SKM-1 treated with dmso at 0.1 percent for 144 hours (cell line): ENCODE measurements around the gene LCOR.
"Not testable (repeated sequence)": the region's sequence is repeated elsewhere in the genome, so short reads cannot be mapped to it uniquely, and the experiment has no call there.

Experiments used
- DNase-seq: peaks from one replicate; lab custom pipeline; 2025; ENCODE audit not compliant: unreplicated experiment; lab: John Stamatoyannopoulos, UW

LCOR gene

DNA sequence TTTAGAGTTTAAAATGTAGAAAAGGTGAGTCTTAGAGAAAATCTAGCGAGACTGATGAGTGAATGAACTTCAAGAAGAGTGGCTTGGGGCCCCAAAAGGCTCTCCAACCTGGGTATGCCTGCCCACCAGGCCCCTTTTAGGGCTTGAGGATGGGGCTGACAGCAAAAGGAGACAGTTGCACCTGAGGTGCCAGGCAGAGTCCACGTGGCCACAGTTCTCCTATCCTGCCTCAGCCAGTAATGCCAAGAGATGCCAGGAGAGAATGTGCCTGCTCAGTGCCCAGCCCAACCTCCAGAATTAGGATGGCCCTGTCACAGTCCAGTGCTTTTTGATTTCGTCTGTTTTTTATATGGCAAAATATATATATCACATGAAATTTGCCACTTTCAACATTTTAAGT is 197.2 kb downstream of the LCOR start:
- DNase-seq: no peak

DNA sequence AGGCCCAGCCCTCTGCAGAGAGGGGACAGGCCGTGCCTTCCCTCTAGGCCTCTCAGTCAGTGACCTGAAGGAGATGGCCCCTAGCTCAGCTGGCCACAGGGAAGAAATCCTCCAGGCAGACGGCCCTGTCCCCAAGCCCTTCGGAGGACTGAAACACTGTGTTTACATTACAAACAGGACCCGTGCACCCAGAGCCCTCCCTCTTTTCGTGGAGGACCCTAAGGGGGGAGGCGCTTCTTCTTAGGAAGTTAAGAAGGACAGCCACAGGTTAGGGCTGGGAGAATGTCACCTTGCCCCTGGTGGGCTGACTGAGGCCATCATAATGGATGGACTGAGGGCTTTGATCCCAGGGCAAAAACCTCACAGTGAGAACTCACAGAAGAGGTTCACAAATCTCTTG is 198.8 kb downstream of the LCOR start:
- DNase-seq: no peak

DNA sequence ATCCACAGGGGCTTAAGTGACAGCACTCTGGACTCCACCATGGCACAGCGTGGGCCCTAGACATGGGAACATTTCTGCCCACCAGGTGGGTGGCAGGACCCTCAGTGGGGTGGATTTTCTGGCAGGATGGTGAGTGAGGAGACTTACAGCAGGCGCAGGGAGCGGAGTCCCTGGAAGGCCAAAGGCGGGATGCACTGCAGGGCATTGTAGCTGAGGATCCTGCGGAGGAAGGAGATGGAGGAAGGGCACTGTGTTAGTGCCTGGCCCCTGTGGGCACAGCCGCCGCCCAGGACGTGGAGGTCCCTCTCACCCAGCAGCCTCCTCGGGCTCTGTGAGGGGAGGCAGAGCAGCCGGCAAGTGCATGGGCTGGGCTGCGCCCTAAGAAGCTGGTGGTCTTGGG is 199.4 kb downstream of the LCOR start:
- DNase-seq: no peak

- no peak for DNase-seq
Observed at GRCh38 chr10:97032624-97033023, 200.5 kb downstream of the LCOR start.

DNA sequence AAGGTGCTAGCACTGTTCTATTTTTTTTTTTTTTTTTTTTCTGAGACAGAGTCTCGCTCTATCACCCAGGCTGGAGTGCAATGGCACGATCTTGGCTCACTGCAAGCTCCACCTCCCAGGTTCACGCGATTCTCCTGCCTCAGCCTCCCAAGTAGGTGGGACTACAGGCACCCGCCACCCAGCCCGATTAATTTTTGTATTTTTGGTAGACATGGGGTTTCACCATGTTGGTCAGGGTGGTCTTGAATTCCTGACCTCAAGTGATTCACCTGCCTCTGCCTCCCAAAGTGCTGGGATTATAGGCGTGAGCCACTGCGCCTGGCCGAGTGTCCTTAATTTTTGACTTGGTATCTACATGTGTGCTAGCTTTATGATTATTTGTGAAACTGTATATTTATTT is 201.7 kb downstream of the LCOR start:
- not testable (repeated sequence) for DNase-seq

DNA sequence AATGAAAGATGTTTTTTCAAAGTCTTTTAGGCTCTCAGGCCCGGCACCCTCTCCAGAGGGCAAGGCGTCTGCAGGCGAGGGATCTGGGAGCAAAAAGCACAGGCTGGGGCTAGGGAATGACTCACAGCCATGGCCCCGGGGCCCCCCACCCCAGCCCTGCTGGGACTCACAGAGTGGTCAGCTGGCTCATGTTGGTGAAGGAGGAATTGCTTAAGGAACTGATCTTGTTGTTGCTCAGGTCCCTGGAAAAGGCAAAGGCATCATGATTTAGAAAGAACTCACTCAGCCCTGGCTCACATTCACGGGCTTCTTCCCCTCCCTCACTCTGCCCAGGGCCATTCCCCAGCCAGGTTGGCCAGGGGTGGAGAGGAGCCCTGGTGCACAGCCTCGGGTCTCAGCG is 202.2 kb downstream of the LCOR start:
- no peak for DNase-seq

GRCh38 chr10:97034958-97035769 is 203.1 kb downstream of the LCOR start:
- no peak for DNase-seq

DNA sequence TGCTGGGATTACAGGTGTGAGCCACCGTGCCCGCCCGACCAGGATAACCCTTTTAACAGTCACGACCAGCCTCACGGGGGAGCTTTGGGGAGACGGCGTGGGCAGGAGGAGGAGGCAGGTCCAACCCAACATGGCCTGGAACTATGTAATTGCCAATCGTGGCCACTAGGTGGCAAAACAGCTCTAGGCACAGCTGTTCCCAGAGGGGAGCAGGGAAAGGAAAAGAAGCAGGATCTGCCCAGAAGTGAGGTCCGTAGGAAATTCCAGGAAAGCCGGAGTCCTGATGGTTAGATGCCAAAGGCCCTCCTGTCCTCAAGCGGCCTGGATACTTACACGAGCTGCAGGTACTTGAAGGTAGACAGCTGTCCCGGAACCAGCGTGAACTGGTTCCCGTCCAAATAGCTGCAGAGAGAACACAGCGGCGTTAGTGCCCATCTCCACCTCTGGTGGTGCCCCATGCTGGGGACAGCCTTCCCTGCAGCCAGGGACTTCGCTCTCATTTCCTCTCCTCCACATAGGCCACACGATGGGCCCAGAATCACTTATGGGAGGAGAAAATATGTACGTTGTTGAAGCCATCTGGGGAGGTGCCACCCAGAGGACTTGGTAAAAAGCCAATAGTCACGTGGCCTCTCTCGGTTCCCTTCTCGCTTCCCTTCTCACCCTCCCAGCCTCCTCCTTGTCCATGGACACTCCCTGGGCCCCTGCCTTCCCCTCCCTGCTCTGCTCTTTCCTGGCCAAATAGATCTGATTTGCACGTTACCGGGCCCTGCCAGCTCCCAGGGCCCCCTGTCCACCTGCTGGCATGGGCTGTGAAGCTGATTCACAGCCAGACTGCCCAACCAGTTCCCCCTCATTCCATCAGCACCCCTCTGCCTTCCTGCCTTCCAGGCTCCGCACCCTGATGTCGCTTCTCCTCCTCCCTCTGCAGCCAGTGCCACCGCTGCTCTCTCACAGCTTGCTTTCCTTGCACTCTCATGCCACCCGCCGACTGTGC is 205.6 kb downstream of the LCOR start:
- peak; percentile 75 for DNase-seq

DNA sequence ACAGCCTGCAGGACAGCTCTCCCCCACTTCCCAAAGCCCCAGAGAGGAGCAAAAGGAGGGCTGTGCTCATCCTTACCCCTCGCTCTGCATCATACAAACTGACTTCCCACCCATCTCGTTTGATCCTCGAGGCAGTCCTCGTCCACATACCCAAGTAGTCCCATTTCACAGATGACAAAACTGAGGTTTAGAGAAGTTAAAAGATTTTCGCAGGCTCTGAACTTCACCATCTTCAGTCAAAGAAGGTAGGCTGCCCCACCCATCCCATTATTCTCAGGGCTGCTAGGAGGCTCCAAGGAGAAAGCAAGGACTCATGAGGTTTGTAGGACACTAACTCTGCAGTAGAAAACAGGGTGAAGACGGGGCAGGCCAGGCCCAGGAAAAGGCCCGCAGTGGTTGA is 206.6 kb downstream of the LCOR start:
- DNase-seq: no peak

DNA sequence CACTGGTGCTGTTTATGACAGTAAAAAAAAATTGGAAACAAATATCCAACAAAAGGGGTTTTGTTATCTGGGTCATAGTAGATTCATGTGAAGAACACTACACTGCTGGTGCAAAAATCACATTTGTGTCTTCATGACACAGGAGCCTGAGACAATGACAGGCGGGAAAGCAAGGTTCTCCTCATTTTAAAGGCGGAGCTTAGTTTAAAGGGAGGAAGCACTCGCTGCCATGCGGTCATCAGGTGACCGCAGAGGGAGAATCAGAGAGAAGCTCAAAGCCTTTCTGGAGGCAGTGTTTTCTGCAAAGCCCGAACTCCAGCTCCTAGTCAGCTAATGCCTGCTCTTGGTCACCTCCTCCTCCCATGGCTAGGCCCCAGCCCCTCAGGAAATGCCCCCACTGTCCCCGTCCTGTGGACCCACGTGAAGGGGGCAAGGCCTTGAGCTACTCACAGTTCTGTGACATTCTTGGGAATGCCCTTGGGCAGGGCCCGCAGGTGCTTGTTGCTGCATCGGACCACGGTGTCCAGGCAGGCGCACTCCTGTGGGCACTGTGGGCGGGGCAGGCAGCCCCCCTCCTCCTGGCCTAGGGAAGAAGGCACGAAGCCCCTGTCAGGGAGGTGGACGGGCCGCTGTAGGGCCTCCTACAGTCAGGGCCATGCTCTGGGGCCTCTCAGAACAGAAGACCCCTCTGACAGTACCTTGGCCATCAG is 207.6 kb downstream of the LCOR start:
- DNase-seq: no peak

DNA sequence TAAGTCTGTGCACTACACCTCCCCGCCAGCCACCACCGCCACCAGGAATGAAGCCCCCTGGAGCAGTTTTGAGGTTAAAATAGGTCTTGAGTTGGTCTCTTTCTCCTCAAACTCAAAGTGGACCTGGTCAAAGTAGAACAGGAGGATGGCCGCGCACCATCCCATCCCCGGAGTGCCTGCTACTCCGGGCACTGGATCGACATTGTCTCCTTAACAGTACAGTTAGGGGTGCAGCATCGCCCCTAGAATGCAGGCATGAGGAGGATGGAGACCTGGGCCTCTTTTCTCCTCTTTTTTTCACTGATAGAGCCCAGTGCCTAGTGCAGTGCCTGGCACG is 208.1 kb downstream of the LCOR start:
- DNase-seq: no peak

GRCh38 chr10:97040706-97041105 is 208.6 kb downstream of the LCOR start:
- DNase-seq: no peak

- DNase-seq: no peak
Observed at GRCh38 chr10:97042081-97042480, 210.0 kb downstream of the LCOR start.

DNA sequence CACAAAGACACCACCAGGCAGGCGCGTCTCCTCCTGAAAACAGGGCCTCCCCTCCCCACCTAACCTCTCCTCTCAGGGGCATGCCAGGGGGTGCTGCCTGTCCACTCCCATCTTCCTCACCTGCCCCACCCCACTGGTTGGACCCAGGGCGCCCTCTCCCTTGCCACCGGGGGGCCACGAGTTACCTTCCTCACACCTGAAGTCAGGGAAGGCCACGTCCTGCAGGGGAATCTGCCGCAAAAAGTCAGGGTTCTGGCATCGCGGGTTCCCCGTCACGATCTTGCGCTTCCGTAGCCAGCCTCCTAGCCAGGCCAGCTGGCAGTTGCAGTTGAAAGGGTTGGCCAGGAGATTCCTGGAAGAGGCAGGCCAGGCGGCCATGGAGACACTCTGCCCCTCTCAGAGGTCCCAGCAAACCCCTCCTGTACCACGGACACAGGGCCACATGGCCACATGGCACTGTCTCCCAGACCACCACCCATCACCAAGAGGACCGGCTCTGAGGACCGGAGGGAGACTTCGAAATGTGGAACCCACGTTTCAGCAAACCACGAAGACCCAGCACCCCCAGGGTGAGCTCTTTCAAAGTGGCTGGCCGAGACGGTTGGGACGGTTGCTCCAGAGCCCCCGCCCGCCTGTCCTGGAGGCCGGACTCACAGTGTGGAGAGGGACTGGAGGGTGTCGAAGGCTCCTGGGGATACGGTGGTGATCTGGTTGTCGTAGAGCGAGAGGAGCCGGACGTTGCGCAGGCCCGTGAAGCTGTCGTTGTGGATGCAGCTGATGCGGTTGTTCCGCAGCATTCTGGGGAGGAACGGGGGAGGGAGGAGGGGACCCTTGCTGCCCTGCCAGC is 210.8 kb downstream of the LCOR start:
- no peak for DNase-seq

DNA sequence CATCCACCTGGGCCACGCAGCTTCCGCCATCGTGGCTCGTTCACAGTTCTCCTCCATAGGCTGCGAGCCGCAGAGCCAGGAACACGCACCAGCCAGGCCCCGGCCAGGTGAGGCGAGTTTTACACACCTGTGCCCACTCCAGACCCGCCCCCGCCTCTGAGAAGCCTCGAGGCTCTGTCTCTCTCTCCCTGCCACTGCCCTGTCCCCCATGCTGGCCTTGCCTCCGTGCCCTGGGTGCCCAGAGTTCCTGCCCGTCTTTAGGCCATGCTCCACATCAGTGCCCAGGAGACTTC is 211.4 kb downstream of the LCOR start:
- no peak for DNase-seq
